ENCODE measurements around the gene TBX5.

The TBX5 gene

GRCh38 chr12:114404083-114404925 is 1.6 kb downstream of the TBX5 start:
- TF ChIP-seq ZBTB7A (IDR thresholded peaks at IDR 0.05; ENCODE audit: low read depth) (no peak), RAD21 (IDR thresholded peaks at IDR 0.05; ENCODE audit: low read depth) (no peak)

- no peak for TF ChIP-seq MAX (IDR thresholded peaks at IDR 0.05)
- no peak for TF ChIP-seq REST (IDR thresholded peaks at IDR 0.05; ENCODE audit: low read depth)
- TF ChIP-seq NFIC (IDR thresholded peaks at IDR 0.05) = no peak
- no peak for TF ChIP-seq TEAD4 (IDR thresholded peaks at IDR 0.05)
- no peak for TF ChIP-seq TCF12 (IDR thresholded peaks at IDR 0.05; ENCODE audit: low read depth)
- no peak for TF ChIP-seq USF1 (IDR thresholded peaks at IDR 0.05)
Measured at GRCh38 chr12:114403690-114404066, 2.3 kb downstream of the TBX5 start.

GRCh38 chr12:114403011-114403689 is 2.8 kb downstream of the TBX5 start:
- no peak for TF ChIP-seq TEAD4 (IDR thresholded peaks at IDR 0.05)
- TF ChIP-seq MAX (IDR thresholded peaks at IDR 0.05) = no peak
- no peak for TF ChIP-seq YY1 (IDR thresholded peaks at IDR 0.05; ENCODE audit: low read depth)
- TF ChIP-seq NFIC (IDR thresholded peaks at IDR 0.05) = no peak
- TF ChIP-seq CREB1 (IDR thresholded peaks at IDR 0.05; ENCODE audit: low read depth) = no peak
- TF ChIP-seq RAD21 (IDR thresholded peaks at IDR 0.05; ENCODE audit: low read depth) = no peak
- no peak for TF ChIP-seq REST (IDR thresholded peaks at IDR 0.05; ENCODE audit: low read depth)
- no peak for TF ChIP-seq EP300 (IDR thresholded peaks at IDR 0.05; ENCODE audit: borderline replicate concordance)
- TF ChIP-seq TCF12 (IDR thresholded peaks at IDR 0.05; ENCODE audit: low read depth) = no peak
- no peak for TF ChIP-seq TAF1 (IDR thresholded peaks at IDR 0.05; ENCODE audit: low read depth)

- TF ChIP-seq NFIC (IDR thresholded peaks at IDR 0.05) (no peak), YY1 (IDR thresholded peaks at IDR 0.05; ENCODE audit: low read depth) (no peak), TAF1 (IDR thresholded peaks at IDR 0.05; ENCODE audit: low read depth) (no peak), FOXM1 (IDR thresholded peaks at IDR 0.05; ENCODE audit: borderline replicate concordance, low read depth) (no peak), REST (IDR thresholded peaks at IDR 0.05; ENCODE audit: low read depth) (no peak), RAD21 (IDR thresholded peaks at IDR 0.05; ENCODE audit: low read depth) (no peak)
Measured at GRCh38 chr12:114402084-114402717, 3.7 kb downstream of the TBX5 start.
